ENCODE measurements around the gene DIPK1A.
"Not testable (repeated sequence)": the region's sequence is repeated elsewhere in the genome, so short reads cannot be mapped to it uniquely, and the experiment has no call there.

DIPK1A gene

GRCh38 chr1:92975551-92976232 is 14.4 kb upstream of the DIPK1A start:
- DNase-seq = no peak

- not testable (repeated sequence) for DNase-seq
Observed at GRCh38 chr1:92974112-92974511, 12.8 kb upstream of the DIPK1A start.

- no peak for DNase-seq
Observed at GRCh38 chr1:92973203-92973897, 12.1 kb upstream of the DIPK1A start.

GRCh38 chr1:92972409-92973129 is 11.3 kb upstream of the DIPK1A start:
- no peak for DNase-seq

GRCh38 chr1:92971932-92972331 is 10.7 kb upstream of the DIPK1A start:
- not testable (repeated sequence) for DNase-seq

- no peak for DNase-seq
Observed at GRCh38 chr1:92970990-92971689, 9.9 kb upstream of the DIPK1A start.

GRCh38 chr1:92969517-92969916 is 8.3 kb upstream of the DIPK1A start:
- DNase-seq = no peak

- no peak for DNase-seq
Observed at GRCh38 chr1:92968138-92969032, 7.1 kb upstream of the DIPK1A start.

GRCh38 chr1:92964998-92965397 is 3.7 kb upstream of the DIPK1A start:
- DNase-seq = no peak

GRCh38 chr1:92964316-92964715 is 3.1 kb upstream of the DIPK1A start:
- DNase-seq = no peak

GRCh38 chr1:92961896-92962752 is 862 bp upstream of the DIPK1A start:
- peak; percentile 31 for DNase-seq

- DNase-seq = peak; percentile 56
Observed at GRCh38 chr1:92960395-92961130, 699 bp downstream of the DIPK1A start.

GRCh38 chr1:92958203-92958970 is 2.9 kb downstream of the DIPK1A start:
- DNase-seq = no peak

- no peak for DNase-seq
Observed at GRCh38 chr1:92957030-92957734, 4.1 kb downstream of the DIPK1A start.

GRCh38 chr1:92956254-92957029 is 4.8 kb downstream of the DIPK1A start:
- no peak for DNase-seq

GRCh38 chr1:92953491-92953890 is 7.8 kb downstream of the DIPK1A start:
- DNase-seq = no peak

- no peak for DNase-seq
Observed at GRCh38 chr1:92952714-92953113, 8.5 kb downstream of the DIPK1A start.

GRCh38 chr1:92951141-92951582 is 10.1 kb downstream of the DIPK1A start:
- no peak for DNase-seq
